Hindlimb muscle (tissue), 1 donor: ENCODE results near the gene RAB3IP. TPM values are rescaled to one million over a fixed set of nuclear protein-coding genes. Genes with fewer than 3 reads are reported as not detected.
"Not testable (repeated sequence)": the region's sequence is repeated elsewhere in the genome, so short reads cannot be mapped to it uniquely, and the experiment has no call there.

ENCODE experiments used
- DNase-seq: peaks from one replicate; pipeline ENCODE4 v3.0.0-alpha.2; 2013
- polyA plus RNA-seq: library from polyadenylated mRNA; unstranded; fragments of 120-200 nt; gene quantifications from one replicate; pipeline ENCODE4 v1.2.1, GENCODE V29; 2013; ENCODE audit not compliant: insufficient read length

RAB3IP gene
- polyA plus RNA-seq, 1 donor: 12.1 TPM

- no peak for DNase-seq
These were observed 97.4 kb downstream of the RAB3IP start for GRCh38 chr12:69836015-69836414.

GRCh38 chr12:69837191-69837590 lies 98.5 kb downstream of the RAB3IP start:
- no peak for DNase-seq

- no peak for DNase-seq
These were observed 99.2 kb downstream of the RAB3IP start for GRCh38 chr12:69837657-69838415.

GRCh38 chr12:69840727-69841126 lies 102.1 kb downstream of the RAB3IP start:
- DNase-seq: no peak

GRCh38 chr12:69843608-69844007 lies 104.9 kb downstream of the RAB3IP start:
- no peak for DNase-seq

- DNase-seq: no peak
These were observed 105.8 kb downstream of the RAB3IP start for GRCh38 chr12:69844416-69844815.

- DNase-seq: no peak
These were observed 106.2 kb downstream of the RAB3IP start for GRCh38 chr12:69844836-69845235.

- DNase-seq: no peak
These were observed 108.3 kb downstream of the RAB3IP start for GRCh38 chr12:69846976-69847375.

GRCh38 chr12:69851976-69852375 lies 113.3 kb downstream of the RAB3IP start:
- DNase-seq: no peak

- DNase-seq: not testable (repeated sequence)
These were observed 114.7 kb downstream of the RAB3IP start for GRCh38 chr12:69853176-69853961.

GRCh38 chr12:69866698-69867097 lies 128.0 kb downstream of the RAB3IP start:
- no peak for DNase-seq

GRCh38 chr12:69868695-69869094 lies 130.0 kb downstream of the RAB3IP start:
- DNase-seq: no peak

GRCh38 chr12:69872804-69873203 lies 134.1 kb downstream of the RAB3IP start:
- no peak for DNase-seq

Other genes starting within 250 kb of the RAB3IP start
- 174 TPM for gene CCT2, start 153.4 kb upstream of the RAB3IP start, polyA plus RNA-seq
- not detected for gene LRRC10, start 128.0 kb upstream of the RAB3IP start, polyA plus RNA-seq
- 85.5 TPM for gene BEST3, start 39.6 kb upstream of the RAB3IP start, polyA plus RNA-seq
- 0.22 TPM for gene MYRFL, start 86.4 kb downstream of the RAB3IP start, polyA plus RNA-seq